HL-60 (cell line): ENCODE results near the gene VPS13A.

Experiments
- DNase-seq, 2 experiments: peaks; one replicate each; pipeline ENCODE4 v3.0.0-alpha.2; 2010 to 2020; ENCODE audit warnings: low read depth in 1 of 2, low spot score in 1 of 2
- H3K27ac ChIP-seq: fragments of 250-450 bp; sonication (Bioruptor Pico); replicated peaks from 2 replicates; pipeline ENCODE4 v1.5.1; 2020; ENCODE audit warnings: mild to moderate bottlenecking, moderate library complexity
- H3K27me3 ChIP-seq: fragments of 250-450 bp; sonication (Bioruptor Pico); 2 replicates; pipeline ENCODE4 v1.5.1; 2021; ENCODE audit warnings: mild to moderate bottlenecking, moderate library complexity; ENCODE audit not compliant: insufficient read depth, poor library complexity, severe bottlenecking
- H3K4me3 ChIP-seq: replicated peaks from 2 replicates; pipeline ENCODE4 v1.5.1; 2011; ENCODE audit warnings: mild to moderate bottlenecking, control low read depth, low read length; ENCODE audit not compliant: insufficient read depth
- GABPA ChIP-seq: IDR thresholded peaks from 2 replicates; pipeline ENCODE4 v1.6.1; 2012; ENCODE audit warnings: low read depth
- POLR2AphosphoS5 ChIP-seq: IDR thresholded peaks from 2 replicates; pipeline ENCODE4 v1.6.1; 2012; ENCODE audit warnings: low read depth
- SPI1 ChIP-seq: IDR thresholded peaks from 2 replicates; pipeline ENCODE4 v1.6.1; 2012; ENCODE audit warnings: low read depth, mild to moderate bottlenecking, borderline replicate concordance
- TF ChIP-seq, protein P1 (sequence below): IDR thresholded peaks from 2 replicates; pipeline ENCODE4 v1.6.1; 2012; ENCODE audit warnings: low read depth; ENCODE audit not compliant: insufficient replicate concordance
- TF ChIP-seq, protein P2 (sequence below): IDR thresholded peaks from one replicate; pipeline ENCODE4 v1.5.1; 2011; ENCODE audit warnings: low read length, control low read depth, inconsistent platforms; ENCODE audit not compliant: insufficient read depth

The VPS13A gene

GRCh38 chr9:77142366-77142765, 35.0 kb upstream of the VPS13A start:
- Histone ChIP-seq H3K4me3 (no peak overlapping the region), H3K27me3 (no peaks in the 10 kb centered on the region), H3K27ac (no peak overlapping the region)
- no peak for DNase-seq
- TF ChIP-seq, protein P1, sequence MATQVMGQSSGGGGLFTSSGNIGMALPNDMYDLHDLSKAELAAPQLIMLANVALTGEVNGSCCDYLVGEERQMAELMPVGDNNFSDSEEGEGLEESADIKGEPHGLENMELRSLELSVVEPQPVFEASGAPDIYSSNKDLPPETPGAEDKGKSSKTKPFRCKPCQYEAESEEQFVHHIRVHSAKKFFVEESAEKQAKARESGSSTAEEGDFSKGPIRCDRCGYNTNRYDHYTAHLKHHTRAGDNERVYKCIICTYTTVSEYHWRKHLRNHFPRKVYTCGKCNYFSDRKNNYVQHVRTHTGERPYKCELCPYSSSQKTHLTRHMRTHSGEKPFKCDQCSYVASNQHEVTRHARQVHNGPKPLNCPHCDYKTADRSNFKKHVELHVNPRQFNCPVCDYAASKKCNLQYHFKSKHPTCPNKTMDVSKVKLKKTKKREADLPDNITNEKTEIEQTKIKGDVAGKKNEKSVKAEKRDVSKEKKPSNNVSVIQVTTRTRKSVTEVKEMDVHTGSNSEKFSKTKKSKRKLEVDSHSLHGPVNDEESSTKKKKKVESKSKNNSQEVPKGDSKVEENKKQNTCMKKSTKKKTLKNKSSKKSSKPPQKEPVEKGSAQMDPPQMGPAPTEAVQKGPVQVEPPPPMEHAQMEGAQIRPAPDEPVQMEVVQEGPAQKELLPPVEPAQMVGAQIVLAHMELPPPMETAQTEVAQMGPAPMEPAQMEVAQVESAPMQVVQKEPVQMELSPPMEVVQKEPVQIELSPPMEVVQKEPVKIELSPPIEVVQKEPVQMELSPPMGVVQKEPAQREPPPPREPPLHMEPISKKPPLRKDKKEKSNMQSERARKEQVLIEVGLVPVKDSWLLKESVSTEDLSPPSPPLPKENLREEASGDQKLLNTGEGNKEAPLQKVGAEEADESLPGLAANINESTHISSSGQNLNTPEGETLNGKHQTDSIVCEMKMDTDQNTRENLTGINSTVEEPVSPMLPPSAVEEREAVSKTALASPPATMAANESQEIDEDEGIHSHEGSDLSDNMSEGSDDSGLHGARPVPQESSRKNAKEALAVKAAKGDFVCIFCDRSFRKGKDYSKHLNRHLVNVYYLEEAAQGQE = no peak
- TF ChIP-seq SPI1 (no peak), GABPA (no peak), POLR2AphosphoS5 (no peak)
- TF ChIP-seq, protein P2, sequence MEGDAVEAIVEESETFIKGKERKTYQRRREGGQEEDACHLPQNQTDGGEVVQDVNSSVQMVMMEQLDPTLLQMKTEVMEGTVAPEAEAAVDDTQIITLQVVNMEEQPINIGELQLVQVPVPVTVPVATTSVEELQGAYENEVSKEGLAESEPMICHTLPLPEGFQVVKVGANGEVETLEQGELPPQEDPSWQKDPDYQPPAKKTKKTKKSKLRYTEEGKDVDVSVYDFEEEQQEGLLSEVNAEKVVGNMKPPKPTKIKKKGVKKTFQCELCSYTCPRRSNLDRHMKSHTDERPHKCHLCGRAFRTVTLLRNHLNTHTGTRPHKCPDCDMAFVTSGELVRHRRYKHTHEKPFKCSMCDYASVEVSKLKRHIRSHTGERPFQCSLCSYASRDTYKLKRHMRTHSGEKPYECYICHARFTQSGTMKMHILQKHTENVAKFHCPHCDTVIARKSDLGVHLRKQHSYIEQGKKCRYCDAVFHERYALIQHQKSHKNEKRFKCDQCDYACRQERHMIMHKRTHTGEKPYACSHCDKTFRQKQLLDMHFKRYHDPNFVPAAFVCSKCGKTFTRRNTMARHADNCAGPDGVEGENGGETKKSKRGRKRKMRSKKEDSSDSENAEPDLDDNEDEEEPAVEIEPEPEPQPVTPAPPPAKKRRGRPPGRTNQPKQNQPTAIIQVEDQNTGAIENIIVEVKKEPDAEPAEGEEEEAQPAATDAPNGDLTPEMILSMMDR = no peak

GRCh38 chr9:77149879-77150278, 27.5 kb upstream of the VPS13A start:
- no peak for DNase-seq
- Histone ChIP-seq H3K4me3 (no peak overlapping the region), H3K27me3 (peaks cover 5% of the 10 kb centered on the region), H3K27ac (no peak overlapping the region)
- TF ChIP-seq GABPA (no peak), SPI1 (no peak), POLR2AphosphoS5 (no peak)
- TF ChIP-seq, protein P1 = no peak
- TF ChIP-seq, protein P2 = no peak

GRCh38 chr9:77152289-77152688, 25.0 kb upstream of the VPS13A start:
- H3K27ac ChIP-seq = no peak overlapping the region
- TF ChIP-seq SPI1 (no peak), GABPA (no peak), POLR2AphosphoS5 (no peak)
- TF ChIP-seq, protein P2 = no peak
- TF ChIP-seq, protein P1 = no peak
- H3K4me3 ChIP-seq = no peak overlapping the region
- H3K27me3 ChIP-seq = peaks cover 5% of the 10 kb centered on the region
- no peak for DNase-seq
